ENCODE measurements around the gene CYP4F22. TPM values are rescaled to one million over a fixed set of nuclear protein-coding genes. Genes with fewer than 3 reads are reported as not detected.
"Not testable (repeated sequence)": the region's sequence is repeated elsewhere in the genome, so short reads cannot be mapped to it uniquely, and the experiment has no call there.

The CYP4F22 gene
- total RNA-seq, 5 donors from 2014 or later (not counting 1 experiment from before 2014, with no cell fraction given), result 0.73 to 1.6 (median 1.3) TPM

DNA sequence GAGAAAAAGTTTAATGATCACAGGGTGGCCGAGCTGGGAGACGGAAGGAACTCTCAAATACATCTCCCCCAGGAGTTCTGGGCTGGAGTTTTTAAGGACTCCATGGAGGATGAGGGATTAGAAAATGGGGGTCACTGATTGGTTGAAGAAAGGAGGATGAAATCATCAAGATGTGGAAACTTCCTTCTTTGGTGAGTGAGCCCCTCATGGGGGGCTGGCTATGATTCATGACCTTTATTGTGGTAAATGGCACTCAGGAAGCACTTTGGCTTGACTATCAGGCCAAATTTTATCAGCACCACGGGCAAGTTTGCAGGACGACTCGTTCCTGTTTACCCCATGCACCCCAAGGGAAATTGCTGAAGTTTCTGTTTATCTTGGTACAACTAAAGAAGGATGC, 84.2 kb downstream of the CYP4F22 start:
- H3K27ac ChIP-seq (ENCODE audit: low read length); H3K27ac Mint-ChIP-seq; H3K4me3 Mint-ChIP-seq; H3K4me1 Mint-ChIP-seq; H3K9me3 ChIP-seq; H3K4me1 ChIP-seq (ENCODE audit: control insufficient read depth in 1 of 2, extremely low read depth in 1 of 2, insufficient read depth in 2 of 2, low read length in 2 of 2); H3K4me3 ChIP-seq (ENCODE audit: control insufficient read depth in 1 of 2, extremely low read depth in 1 of 2, low read length in 1 of 2); ATAC-seq (replicated peaks in 1 of 4); CTCF ChIA-PET; DNase-seq; H3K36me3 Mint-ChIP-seq; H3K36me3 ChIP-seq (ENCODE audit: control insufficient read depth in 2 of 2, extremely low read depth in 1 of 2, insufficient read depth in 1 of 2, low read length in 1 of 2); POLR2A ChIA-PET: not testable (repeated sequence)
- Mint-ChIP-seq H3K27me3 (peaks cover 41 to 57% of the 10 kb centered on the region in 2 donors), H3K9me3 (peaks cover 0 to 11% (median 4%) of the 10 kb centered on the region in 3 donors)
- H3K27me3 ChIP-seq (replicated peaks in 1 of 2; ENCODE audit: control insufficient read depth in 2 of 2, extremely low read depth in 1 of 2, insufficient read depth in 2 of 2, low read length in 1 of 2), result peaks cover 0 to 45% of the 10 kb centered on the region in 2 experiments
- WGBS (ENCODE audit: insufficient coverage), result no CpG with 5 or more reads among the region's 5 CpGs

DNA sequence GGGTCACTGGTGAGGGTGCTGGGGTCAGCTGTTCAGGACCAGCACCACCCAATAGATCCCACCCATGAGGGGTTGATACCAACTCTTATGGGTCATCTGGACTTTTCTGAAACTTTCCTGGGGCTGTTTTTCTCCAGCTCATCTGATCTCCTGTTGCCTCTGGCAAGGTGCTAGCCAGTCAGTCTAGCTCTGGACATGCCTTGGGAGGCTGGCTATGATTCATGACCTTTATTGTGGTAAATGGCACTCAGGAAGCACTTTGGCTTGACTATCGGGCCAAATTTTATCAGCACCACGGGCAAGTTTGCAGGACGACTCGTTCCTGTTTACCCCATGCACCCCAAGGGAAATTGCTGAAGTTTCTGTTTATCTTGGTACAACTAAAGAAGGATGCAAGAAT, 85.4 kb downstream of the CYP4F22 start:
- DNase-seq; H3K27ac Mint-ChIP-seq; H3K36me3 Mint-ChIP-seq; H3K9me3 ChIP-seq; H3K27ac ChIP-seq (ENCODE audit: low read length); POLR2A ChIA-PET; H3K4me3 Mint-ChIP-seq; H3K4me1 ChIP-seq (ENCODE audit: control insufficient read depth in 1 of 2, extremely low read depth in 1 of 2, insufficient read depth in 2 of 2, low read length in 2 of 2); H3K4me3 ChIP-seq (ENCODE audit: control insufficient read depth in 1 of 2, extremely low read depth in 1 of 2, low read length in 1 of 2); ATAC-seq (replicated peaks in 1 of 4); H3K4me1 Mint-ChIP-seq; H3K36me3 ChIP-seq (ENCODE audit: control insufficient read depth in 2 of 2, extremely low read depth in 1 of 2, insufficient read depth in 1 of 2, low read length in 1 of 2): not testable (repeated sequence)
- H3K27me3 ChIP-seq (replicated peaks in 1 of 2; ENCODE audit: control insufficient read depth in 2 of 2, extremely low read depth in 1 of 2, insufficient read depth in 2 of 2, low read length in 1 of 2), result peaks cover 0 to 33% of the 10 kb centered on the region in 2 experiments
- CTCF ChIA-PET, result interaction anchor here in 1 of 2 donors (0.6 kb wide), 1 partner anchor 186 kb away, joined by 5 read pairs; no protein-coding TSS in a partner anchor
- WGBS (ENCODE audit: insufficient coverage), result no CpG with 5 or more reads among the region's 4 CpGs
- Mint-ChIP-seq H3K9me3 (peaks cover 0 to 11% (median 4%) of the 10 kb centered on the region in 3 donors), H3K27me3 (peaks cover 33 to 47% of the 10 kb centered on the region in 2 donors)

DNA sequence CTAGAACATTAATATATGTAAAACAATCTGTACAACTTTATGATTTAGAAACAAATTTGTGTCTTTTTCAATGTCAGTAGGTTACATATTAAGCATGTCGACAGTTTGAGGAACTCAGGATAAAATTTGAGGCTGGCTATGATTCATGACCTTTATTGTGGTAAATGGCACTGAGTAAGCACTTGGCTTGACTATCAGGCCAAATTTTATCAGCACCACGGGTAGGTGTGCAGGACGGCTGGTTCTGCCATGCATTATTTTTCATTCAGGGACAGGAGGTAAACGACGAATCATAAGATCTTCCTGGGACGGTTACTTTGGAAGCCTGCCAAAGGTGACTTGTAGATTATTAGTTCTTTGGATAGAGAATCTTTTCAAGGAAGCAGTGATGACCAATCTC, 86.7 kb downstream of the CYP4F22 start:
- peaks cover 0 to 11% (median 4%) of the 10 kb centered on the region in 3 donors for H3K9me3 Mint-ChIP-seq
- no peaks in the 10 kb centered on the region for H3K4me1 Mint-ChIP-seq
- no peak overlapping the region for H3K27ac Mint-ChIP-seq
- POLR2A ChIA-PET, result no interaction called here
- no peaks in the 10 kb centered on the region for H3K36me3 ChIP-seq (ENCODE audit: control insufficient read depth in 2 of 2, extremely low read depth in 1 of 2, insufficient read depth in 1 of 2, low read length in 1 of 2)
- peaks cover 4% of the 10 kb centered on the region for H3K36me3 Mint-ChIP-seq
- CTCF ChIA-PET, result no interaction called here
- H3K27me3 Mint-ChIP-seq, result peaks cover 33 to 43% of the 10 kb centered on the region in 2 donors
- no peak overlapping the region for H3K27ac ChIP-seq (ENCODE audit: low read length)
- WGBS (ENCODE audit: insufficient coverage), result 26% methylated on average over 4 of the region's 6 CpGs
- no peaks in the 10 kb centered on the region for H3K4me1 ChIP-seq (ENCODE audit: control insufficient read depth in 1 of 2, extremely low read depth in 1 of 2, insufficient read depth in 2 of 2, low read length in 2 of 2)
- no peak for DNase-seq
- H3K27me3 ChIP-seq (replicated peaks in 1 of 2; ENCODE audit: control insufficient read depth in 2 of 2, extremely low read depth in 1 of 2, insufficient read depth in 2 of 2, low read length in 1 of 2), result peaks cover 0 to 28% of the 10 kb centered on the region in 2 experiments
- no peak for ATAC-seq (replicated peaks in 1 of 4)
- H3K4me3 ChIP-seq (ENCODE audit: control insufficient read depth in 1 of 2, extremely low read depth in 1 of 2, low read length in 1 of 2), result no peak overlapping the region
- no peaks in the 10 kb centered on the region for H3K9me3 ChIP-seq
- H3K4me3 Mint-ChIP-seq, result no peak overlapping the region

Other genes starting within 250 kb of the CYP4F22 start
- 100 to 1,000 TPM; 115 to 154 (median 139) TPM for gene BRD4, start 176.0 kb upstream of the CYP4F22 start, total RNA-seq
- 10 to 100 TPM; 75.8 to 90.3 (median 86.7) TPM for gene AKAP8, start 128.7 kb upstream of the CYP4F22 start, total RNA-seq
- 100 to 1,000 TPM; 134 to 198 (median 184) TPM for gene AKAP8L, start 89.5 kb upstream of the CYP4F22 start, total RNA-seq
- 10 to 100 TPM; 19.7 to 39.1 (median 34.6) TPM for gene WIZ, start 58.6 kb upstream of the CYP4F22 start, total RNA-seq
- gene RASAL3, start 44.0 kb upstream of the CYP4F22 start, total RNA-seq, result 100 to 1,000 TPM; 166 to 296 (median 284) TPM
- 1 to 10 TPM in 1 of 5 donors, under 1 TPM in 4; 0.13 to 1.3 (median 0.72) TPM for gene PGLYRP2, start 29.0 kb upstream of the CYP4F22 start, total RNA-seq
- not detected for gene CYP4F8, start 106.7 kb downstream of the CYP4F22 start, total RNA-seq
- gene CYP4F3, start 132.4 kb downstream of the CYP4F22 start, total RNA-seq, result under 1 TPM in 2 of 5 donors, not detected in 3; 0.23 to 0.30 TPM
- gene CYP4F12, start 164.6 kb downstream of the CYP4F22 start, total RNA-seq, result 1 to 10 TPM in 2 of 5 donors, under 1 TPM in 3; 0.13 to 2.4 (median 0.48) TPM
- not detected for gene OR10H2, start 219.5 kb downstream of the CYP4F22 start, total RNA-seq
- gene OR10H3, start 229.5 kb downstream of the CYP4F22 start, total RNA-seq, result not detected

All from T-cell (primary cell).